ENCODE data around the gene FAM98B.

Gene FAM98B

DNA sequence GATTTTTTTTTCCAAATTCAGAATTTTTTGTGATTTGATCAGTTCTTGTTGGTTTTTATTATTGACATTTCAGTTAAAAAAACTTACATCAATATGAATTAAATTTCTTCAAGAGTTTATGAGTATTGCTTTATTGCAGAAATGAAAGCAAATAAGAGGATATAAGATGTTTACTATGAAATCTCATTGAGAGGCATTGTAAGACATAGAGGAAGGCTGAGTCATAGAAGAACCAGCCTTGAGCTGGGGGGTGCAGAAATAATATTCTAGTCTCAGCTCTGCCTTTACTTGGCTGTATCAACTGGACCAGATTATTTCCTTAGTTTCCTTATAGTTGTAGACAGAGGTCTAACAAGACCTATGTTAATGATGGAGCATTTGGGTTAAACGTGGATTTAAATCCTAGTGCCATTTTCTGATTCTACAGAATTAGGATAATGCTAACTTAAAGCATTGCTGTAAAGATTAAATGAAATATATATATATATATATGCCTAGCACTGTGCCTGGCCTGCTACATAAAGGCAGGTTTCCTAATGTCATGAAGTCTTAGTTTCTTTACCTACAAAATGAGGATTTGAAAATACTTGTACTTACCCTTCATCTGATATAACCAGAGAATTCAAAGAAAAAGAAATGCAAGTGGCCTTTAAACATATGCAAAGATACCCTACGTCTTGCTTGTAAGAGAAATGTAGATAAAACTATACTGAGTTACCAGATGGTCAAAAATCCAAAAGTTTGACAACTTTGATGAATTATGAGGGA is 7.3 kb downstream of the FAM98B start:
- no peak for DNase-seq (ENCODE audit: low spot score)

DNA sequence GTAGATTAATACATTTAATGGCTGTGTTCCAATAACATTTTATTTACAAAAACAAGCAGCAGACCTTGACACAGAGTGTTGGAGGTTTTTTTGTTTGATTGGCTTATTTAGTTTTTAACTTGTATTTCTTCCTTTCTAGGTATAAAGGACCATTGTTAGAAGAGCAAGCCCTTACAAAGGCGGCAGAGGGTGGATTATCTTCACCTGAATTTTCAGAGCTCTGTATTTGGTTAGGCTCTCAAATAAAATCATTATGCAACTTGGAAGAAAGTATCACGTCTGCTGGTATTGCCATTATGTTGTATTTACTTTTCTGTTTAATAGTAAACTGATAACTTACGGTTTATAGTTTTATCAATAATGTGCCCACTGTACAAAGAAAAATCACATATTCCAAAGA is 10.0 kb downstream of the FAM98B start:
- DNase-seq (ENCODE audit: low spot score): no peak

DNA sequence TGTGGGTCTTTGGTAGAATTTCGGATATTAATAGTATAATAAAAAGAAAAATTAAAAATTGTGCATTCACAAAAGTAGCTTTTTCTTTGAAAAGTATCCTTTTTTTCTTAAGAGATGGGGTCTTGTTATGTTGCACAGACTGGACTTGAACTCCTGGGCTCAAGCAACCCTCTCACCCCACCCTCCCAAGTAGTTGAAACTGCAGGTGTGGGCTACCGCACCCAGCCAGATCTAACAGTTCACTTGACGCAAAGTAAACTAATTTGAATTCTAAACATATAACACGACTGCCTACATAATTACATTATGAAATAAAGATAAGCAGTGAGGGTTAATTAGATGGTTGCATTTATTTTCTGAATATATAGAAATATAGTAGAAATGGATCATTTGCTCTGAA is 10.7 kb downstream of the FAM98B start:
- DNase-seq (ENCODE audit: low spot score): no peak

DNA sequence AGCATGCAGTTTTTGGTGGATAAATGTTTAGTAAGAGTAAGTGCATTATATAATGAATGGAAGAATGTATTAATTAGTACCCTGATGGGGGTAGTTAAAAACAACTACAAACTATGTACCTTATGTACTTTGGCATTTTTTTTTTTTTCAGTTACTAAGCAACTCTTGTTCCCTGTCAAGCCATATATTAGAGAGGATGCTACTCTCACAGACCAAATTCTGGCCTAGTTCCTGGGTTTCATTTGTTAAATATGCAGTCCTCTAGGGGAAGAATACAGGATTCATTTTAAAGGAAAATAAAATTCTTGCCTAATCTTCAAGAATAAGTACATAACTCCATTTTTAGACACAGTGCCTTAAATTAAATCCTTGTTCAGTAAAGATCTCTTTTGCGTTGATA is 16.9 kb downstream of the FAM98B start:
- no peak for DNase-seq (ENCODE audit: low spot score)

DNA sequence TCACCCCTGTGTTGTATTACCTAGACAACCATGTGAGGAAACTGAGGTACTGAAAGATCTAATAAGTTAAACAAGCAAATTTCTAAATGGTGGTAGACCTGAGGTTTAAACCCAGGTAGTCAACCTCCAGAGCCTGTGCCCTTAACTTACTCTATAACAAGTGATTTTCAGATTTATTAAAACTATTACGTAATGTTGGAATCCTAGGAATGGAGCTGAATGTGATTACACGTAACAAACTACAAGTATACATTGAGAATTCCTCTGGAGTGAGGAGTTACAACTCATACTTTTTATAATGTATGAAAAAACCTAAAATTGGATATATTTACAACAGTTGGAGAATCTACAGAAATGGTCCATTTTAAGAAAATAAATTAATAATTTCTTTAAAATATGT is 18.0 kb downstream of the FAM98B start:
- no peak for DNase-seq (ENCODE audit: low spot score)

DNA sequence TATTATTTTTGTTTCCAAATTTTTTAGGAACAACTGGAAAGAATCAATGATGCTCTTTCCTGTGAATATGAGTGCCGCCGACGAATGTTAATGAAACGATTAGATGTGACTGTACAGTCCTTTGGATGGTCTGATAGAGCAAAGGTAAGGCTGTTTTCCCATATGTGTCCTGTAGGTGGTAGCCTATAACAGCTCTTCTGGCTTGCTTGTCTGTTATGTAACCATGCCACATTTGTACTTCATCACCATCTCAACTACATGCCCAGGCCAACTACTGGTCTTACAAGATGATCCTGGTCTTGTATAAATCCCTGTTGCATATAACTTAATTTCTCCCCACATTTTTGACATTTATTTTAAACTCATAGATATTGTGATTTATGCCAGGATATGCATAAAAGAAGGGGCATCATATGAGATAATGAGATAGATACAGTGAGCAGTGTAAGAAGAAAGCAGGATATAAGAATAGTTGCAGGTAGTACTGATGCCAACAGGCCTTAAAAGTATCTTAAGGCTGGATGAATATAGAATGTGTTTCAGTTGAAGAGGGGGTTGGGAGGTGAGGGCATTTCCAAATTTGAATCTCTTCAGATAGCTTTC is 20.3 kb downstream of the FAM98B start:
- peak; percentile 78 for DNase-seq (ENCODE audit: low spot score)

DNA sequence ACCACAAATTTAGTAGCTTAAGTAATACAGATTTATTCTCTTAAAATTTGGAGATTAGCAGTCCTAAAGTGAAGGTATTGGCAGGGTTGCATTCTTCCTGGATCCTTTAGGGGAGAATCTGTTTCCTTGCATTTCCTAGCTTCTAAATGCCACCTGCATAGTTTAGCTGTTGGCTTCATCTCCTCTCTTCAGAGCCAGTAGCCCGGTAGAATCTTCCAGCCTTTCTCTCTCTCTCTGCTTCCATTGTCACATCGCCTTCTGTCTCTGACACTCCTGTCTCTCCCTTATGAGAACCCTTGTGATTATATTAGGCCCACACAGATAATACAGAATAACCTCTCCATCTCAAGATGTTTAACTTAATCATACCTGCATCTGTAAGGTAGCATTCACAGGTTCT is 21.4 kb downstream of the FAM98B start:
- DNase-seq (ENCODE audit: low spot score): no peak

DNA sequence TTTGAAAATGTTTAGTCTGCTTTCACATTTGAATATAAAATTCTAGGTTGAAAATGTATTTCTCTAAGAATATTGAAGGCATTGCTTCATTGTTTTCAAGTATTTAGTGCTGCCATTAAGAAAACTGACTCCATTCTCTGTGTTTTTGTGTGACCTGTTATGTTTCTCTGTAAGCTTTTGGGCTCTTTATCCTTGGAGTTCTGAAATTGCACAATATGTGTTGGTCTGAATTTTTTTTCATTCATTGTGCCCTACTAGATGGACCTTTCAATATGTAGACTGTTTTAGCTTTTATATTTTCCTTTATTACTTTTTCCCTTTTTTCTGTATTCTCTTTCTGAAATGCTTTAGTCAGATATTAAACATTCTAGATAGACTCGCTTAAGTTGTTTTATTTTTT is 22.2 kb downstream of the FAM98B start:
- no peak for DNase-seq (ENCODE audit: low spot score)

DNA sequence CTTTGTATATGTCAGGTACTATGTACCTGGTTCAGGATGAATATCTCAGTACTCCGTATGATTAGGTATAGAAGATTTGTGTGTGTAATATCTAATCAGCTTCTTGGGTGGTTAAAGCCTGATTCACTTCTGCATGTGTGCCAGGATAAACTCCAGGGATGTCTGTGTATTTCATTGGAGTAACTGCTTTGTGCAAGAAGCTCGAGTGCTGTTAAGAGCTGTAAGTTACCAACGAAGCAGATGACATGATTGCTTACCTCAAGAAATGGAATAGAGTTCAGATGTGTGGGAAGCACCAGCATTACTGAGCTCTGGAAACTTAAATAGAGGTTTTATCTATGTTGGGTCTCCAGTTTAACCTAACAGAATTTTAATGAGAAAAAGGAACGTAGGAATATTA is 23.7 kb downstream of the FAM98B start:
- no peak for DNase-seq (ENCODE audit: low spot score)

DNA sequence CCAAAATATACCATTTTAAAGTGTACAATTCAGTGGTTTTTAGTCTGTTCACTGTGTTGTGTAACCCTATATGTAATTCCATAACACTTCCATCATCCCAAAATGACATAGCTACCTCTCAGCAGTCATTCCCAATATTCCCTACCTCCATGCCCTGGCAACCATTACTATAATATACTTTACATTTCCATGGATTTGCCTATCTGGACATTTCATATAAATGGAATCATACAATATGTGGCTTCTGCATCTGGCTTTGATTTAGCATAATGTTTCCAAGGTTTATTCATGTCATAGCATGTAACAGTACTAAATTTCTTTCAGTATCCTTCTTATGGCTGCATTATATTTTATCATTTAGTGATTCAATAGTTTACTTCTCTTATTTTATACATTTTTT is 25.3 kb downstream of the FAM98B start:
- no peak for DNase-seq (ENCODE audit: low spot score)

DNA sequence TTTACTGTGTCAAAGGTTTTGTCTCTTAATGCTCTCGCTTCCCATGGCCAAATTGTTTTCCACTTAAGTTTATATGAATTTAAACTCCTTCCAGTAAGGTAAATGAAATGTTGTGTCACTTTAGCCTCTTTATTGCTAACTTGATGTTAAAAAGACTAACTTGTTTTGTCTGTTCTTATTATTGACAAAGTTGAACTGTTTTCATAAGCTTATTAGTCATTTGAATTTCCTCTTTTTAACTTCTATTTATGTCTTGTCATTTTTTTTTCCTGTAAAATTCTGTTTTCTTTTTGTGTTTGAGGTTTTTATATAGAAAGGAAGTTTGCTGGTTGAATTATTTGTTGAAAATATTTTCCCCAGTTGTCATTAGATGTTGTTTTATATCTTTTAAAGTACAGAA is 25.8 kb downstream of the FAM98B start:
- no peak for DNase-seq (ENCODE audit: low spot score)

DNA sequence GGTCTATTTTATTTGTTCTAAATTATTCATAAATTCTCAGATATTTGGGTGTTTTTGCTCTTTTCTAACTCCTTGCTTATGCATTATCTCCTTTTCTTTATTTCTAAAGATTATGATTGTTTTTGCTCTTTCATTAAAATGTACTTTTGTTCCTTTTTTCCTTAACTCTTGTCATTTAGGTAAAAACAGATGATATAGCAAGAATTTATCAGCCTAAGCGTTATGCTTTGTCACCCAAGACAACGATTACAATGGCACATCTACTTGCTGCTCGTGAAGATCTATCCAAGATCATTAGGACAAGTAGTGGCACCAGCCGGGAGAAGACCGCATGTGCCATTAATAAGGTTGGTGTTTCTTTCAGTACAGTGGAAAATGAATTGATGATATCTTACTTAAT is 27.2 kb downstream of the FAM98B start:
- DNase-seq (ENCODE audit: low spot score): no peak

DNA sequence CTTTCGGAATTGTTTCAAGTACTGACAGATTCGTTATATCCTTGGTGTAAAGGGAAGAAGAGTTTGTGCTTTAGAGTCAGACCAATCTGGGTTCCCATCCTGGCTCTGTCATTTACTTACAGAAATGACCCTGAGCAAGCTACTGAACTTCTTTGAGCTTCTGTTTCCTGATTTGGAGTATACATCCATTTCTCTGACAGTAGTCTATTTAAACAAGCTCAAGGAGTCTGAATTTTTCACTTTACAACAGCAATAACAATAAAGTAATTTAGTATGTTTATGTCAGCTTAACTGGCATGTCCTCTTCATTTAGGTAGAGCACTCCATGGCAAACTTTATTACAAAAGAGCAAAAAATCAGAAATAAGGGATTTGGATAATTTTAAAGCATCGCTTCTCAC is 27.8 kb downstream of the FAM98B start:
- DNase-seq (ENCODE audit: low spot score): no peak

DNA sequence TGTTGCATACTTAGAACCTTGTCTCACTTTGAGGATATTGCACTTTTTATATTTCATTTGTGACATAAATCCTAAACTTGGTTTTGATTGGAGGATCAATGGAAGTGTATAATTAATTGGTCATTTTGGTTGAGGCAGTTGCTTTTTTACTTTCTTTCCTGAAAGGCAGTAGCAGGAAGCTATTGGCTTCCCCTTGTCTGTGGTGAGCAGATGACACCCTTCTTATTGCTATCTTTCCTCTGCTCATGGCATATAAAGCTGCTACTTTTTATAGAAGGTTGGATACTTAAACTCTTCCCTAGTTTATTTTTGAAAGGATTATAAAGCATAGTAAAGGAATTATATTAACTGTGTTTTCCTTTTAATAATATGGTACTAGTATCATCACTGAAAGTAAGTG is 28.6 kb downstream of the FAM98B start:
- peak; percentile 16 for DNase-seq (ENCODE audit: low spot score)

DNA sequence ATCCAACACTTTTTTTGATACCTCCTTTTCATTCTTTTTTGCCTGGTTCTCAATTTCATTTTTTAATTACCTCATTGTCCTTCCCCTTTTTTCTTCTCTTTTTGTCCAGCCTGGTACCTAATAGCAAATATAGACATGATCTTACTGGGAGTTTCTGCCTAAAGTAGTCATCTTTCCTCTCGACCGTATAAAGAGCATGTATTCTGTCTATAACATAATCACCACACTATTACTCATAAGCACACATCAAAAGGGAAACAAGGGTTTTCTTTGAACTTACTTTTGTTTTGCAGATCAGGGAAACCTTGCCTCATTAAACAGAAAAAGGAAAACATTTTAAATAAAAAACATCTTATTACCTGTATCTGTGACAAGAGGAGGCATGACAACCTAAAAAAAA is 33.0 kb downstream of the FAM98B start:
- peak; percentile 73 for DNase-seq (ENCODE audit: low spot score)

DNA sequence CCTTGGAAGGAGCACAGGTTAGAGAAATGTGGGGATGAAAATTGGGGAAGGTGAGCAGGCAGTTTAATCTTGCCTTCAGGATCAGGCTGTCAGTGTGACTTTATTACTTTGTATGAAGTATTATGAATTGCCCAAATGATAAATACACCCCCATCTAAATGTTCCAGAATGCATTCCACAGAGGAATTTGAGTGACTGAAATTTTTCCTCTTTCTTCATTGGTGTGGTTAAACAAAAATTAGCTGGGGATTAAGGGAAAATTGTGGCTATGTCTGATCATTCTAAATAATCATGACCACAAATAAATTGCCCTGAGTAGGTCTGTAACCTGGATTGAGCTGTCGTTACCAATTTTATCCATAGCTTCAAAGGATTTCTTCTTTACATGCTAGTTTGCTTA is 33.5 kb downstream of the FAM98B start:
- DNase-seq (ENCODE audit: low spot score): no peak

DNA sequence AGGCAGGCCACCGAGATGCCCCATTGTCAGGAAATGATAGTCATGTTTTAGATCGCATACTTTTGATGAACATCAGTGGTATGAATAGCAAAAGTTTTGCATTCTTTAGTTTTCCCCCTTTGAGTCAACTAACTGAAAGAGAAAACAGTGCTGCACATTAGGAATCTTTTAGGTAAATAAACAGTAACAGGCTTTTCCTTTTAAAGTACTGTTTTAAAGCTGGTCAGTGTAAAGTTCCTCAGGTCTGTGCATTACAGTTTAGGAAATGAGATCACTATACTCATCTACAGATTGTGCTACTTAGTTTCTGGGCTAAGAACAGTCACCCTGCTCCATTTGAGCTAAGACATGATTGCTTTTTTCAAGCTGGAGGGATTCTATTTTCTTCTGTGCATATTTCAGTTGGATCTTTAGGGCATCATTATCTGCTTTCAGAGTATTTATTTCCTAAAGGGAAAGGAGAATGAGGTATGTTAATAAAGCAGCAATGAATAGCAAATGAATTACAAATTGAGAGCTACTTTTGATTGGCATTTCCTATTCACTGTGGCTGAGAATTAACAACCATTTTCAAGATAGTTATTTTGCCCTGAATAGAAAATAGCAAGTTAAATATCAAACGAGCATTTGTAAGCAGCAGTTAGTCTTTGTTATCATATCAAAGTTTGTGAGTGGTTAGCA is 36.5 kb downstream of the FAM98B start:
- no peak for DNase-seq (ENCODE audit: low spot score)

DNA sequence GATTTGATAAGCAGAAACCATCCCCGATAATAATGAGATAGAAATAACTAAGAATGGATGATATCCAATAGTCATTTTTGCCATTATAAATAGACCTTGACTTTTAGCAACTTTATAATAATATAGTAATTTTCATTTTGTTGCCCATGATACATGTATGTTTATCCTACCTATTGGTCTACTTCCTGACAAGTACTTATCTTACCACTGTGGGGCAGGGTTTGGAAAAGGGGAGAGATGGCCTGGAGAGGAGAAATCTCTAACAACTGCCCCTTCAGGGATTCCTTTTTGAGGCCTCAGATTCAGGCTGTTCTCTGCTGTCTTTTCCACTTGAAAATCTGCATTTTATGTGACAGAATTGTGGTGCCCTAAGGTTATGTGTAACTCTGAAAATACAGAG is 42.2 kb downstream of the FAM98B start:
- no peak for DNase-seq (ENCODE audit: low spot score)

DNA sequence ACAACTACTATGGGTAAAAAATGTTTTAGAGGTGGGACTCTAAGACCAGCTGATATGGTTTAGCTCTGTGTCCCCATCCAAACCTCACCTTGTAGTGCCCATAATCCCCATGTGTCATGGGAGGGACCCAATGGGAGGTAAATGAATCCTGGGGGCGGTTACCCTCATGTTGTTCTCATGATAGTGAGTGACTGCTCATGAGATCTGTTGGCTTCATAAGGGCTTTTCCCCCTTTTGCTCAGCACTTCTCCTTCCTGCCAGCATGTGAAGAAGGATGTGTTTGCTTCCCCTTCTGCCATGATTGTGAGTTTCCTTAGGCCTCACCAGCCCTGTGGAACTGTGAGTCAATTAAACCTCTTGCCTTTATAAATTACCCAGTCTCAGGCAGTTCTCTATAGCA is 45.7 kb downstream of the FAM98B start:
- no peak for DNase-seq (ENCODE audit: low spot score)

DNA sequence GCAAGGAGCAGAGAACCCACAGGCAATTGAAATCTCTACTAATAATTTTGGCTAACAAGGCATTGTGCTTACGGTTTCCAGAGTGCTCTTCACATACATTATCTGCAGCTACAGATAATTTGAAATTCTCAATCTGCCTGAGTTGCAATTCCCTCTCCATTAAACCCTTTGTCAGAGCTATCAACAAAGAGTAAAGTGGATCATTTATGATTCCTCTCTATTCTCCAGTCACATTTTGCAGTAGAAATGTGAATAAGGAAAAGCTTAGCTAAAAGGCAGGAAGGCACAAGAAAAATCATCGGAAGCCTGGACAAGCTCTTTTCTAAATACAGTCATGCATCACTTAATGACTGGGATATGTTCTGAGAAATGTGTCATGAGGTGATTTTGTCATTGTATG is 49.6 kb downstream of the FAM98B start:
- no peak for DNase-seq (ENCODE audit: low spot score)

DNA sequence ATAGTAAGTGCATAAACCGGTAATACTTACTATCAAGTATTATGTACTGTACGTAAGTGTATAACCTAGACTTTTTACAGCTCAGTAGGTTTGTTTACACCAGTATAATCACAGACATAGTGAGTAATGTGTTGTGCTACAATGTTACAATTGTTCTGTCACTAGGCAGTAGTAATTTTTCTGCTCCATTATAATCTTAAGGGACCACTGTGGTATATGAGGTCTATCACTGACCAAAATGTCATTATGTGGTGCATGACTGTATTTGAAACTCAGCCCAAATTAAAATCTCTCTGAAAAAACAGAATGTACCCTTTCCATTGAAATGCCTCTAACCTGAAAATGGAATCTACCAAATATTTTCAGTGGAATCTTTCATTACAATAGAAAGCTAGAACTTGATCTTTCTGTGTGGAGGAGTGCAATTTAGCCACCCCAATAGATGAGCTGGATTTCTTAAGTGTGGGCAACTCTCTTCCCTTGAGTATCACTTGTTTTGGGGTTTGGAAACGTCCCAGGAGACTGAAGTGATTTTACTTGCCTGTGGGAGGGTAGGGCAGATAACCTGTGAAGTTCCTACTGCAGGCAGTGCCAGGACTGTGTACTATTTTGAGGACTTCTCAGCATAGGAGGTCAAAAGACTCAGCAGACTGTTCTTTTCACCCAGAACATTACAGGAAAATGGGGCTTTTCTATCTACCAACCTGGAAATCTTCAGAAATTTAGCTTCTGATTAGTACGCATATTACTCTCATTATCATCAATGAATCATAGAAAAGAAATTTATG is 50.9 kb downstream of the FAM98B start:
- DNase-seq (ENCODE audit: low spot score): no peak

DNA sequence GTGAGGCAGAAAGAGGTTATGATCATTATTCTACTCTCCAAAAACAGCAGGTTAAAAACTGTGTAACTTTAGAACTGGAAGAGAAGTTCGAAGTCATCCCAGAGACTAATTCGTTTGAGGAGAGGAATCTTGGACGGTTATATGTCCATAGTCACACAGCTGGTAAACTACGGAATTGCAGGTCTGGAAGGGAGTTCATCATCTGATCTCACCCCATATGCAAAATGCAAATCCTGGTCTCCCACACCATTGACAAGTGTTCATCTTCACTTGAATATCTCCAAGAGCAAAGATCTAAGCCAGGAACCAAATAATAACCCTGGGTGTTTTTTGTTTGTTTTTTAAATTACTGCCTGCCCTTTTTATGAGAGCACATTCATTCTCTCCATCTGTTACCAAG is 53.1 kb downstream of the FAM98B start:
- DNase-seq (ENCODE audit: low spot score): no peak

DNA sequence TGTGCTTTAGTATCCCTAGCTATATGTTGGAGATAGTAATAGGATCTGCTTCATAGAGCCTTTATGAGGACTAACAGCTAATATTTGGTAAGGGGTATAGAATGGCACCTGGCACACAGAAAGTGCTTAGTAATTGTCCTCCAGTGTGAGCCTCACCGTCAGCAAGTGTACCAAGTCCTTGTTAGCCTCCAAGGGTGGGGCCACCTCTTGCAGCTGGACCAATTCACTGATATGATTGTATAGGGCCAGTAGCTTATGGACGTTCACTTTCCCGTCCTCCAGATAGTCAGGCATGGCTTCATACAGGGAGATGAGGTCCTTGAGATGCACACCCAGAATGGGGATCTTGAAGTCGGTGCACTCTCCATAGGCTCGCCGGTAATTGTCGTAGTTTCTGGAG is 53.6 kb downstream of the FAM98B start:
- DNase-seq (ENCODE audit: low spot score): no peak

Data from CD4-positive, alpha-beta T cell treated with Interleukin-15 for 4 hours (primary cell).